HEK293 (cell line): Measurements from ENCODE around the gene PEX10.

ENCODE experiments used
- CTCF ChIA-PET: fragments of 350-600 bp; formaldehyde crosslinking; extraction: SDS; loops from one replicate; lab custom pipeline; 2021; ENCODE audit warnings: antibody characterized with exemption; lab: Yijun Ruan, JAX
- POLR2A ChIA-PET: fragments of 300-600 bp; formaldehyde crosslinking; extraction: SDS; loops from one replicate; lab custom pipeline; 2020; ENCODE audit warnings: antibody characterized with exemption, inconsistent platforms; lab: Yijun Ruan, JAX
- H3K27ac ChIP-seq: fragments of 200-500 bp; sonication (Bioruptor generic); 2 replicates; pipeline ENCODE4 v1.5.1; 2014; ENCODE audit warnings: low read depth, low read length, control low read depth, inconsistent platforms; ENCODE audit errors: extremely low read depth
- H3K36me3 ChIP-seq, 2 experiments: fragments of 200-500 bp in 1 of 2; sonication (Bioruptor generic) in 1 of 2; 1 replicate in 1 of 2; 2 replicates in 1 of 2; pipeline ENCODE4 v1.5.1; 2014 to 2017; ENCODE audit warnings: inconsistent platforms in 2 of 2, low read length in 2 of 2; ENCODE audit not compliant: control insufficient read depth in 2 of 2, insufficient read depth in 1 of 2
- H3K4me1 ChIP-seq: fragments of 200-500 bp; sonication (Bioruptor generic); 2 replicates; pipeline ENCODE4 v1.5.1; 2014; ENCODE audit warnings: mild to moderate bottlenecking, low read length, inconsistent platforms; ENCODE audit not compliant: control insufficient read depth, insufficient read depth
- H3K4me3 ChIP-seq: 2 replicates; pipeline ENCODE4 v1.5.1; 2011; ENCODE audit warnings: low read depth, mild to moderate bottlenecking, control low read depth, low read length, moderate library complexity
- H3K9me3 ChIP-seq: fragments of 200-500 bp; sonication (Bioruptor generic); 2 replicates; pipeline ENCODE4 v1.5.1; 2014; ENCODE audit warnings: low read depth, low read length, inconsistent platforms; ENCODE audit not compliant: control insufficient read depth, insufficient read depth
- FEZF1 ChIP-seq: fragments of 450-650 bp; formaldehyde crosslinking; IDR thresholded peaks from 2 replicates; pipeline ENCODE4 v1.5.1; 2016; ENCODE audit warnings: missing biosample characterization, missing genetic modification characterization
- HOXA7 ChIP-seq: sonication (generic); formaldehyde crosslinking; IDR thresholded peaks from 2 replicates; pipeline ENCODE4 v1.8.1; 2022; ENCODE audit warnings: missing genetic modification reagents, borderline replicate concordance
- KLF10 ChIP-seq: fragments of 450-650 bp; IDR thresholded peaks from 2 replicates; pipeline ENCODE4 v1.5.1; 2018; ENCODE audit warnings: missing biosample characterization, mild to moderate bottlenecking, missing genetic modification characterization
- KLF7 ChIP-seq: fragments of 450-650 bp; formaldehyde crosslinking; IDR thresholded peaks from 2 replicates; pipeline ENCODE4 v1.5.1; 2016; ENCODE audit warnings: missing biosample characterization, missing genetic modification characterization, borderline replicate concordance
- SALL2 ChIP-seq: fragments of 450-650 bp; formaldehyde crosslinking; IDR thresholded peaks from 2 replicates; pipeline ENCODE4 v1.5.0; 2017; ENCODE audit warnings: missing biosample characterization, mild to moderate bottlenecking, missing genetic modification characterization, borderline replicate concordance
- SETDB1 ChIP-seq: IDR thresholded peaks from one replicate; pipeline ENCODE4 v1.6.1; 2017; ENCODE audit warnings: mild to moderate bottlenecking, low read length, moderate library complexity, mixed read lengths; ENCODE audit not compliant: insufficient read length
- SP2 ChIP-seq: fragments of 450-650 bp; formaldehyde crosslinking; IDR thresholded peaks from 2 replicates; pipeline ENCODE4 v1.5.1; 2016; ENCODE audit warnings: missing biosample characterization, missing genetic modification characterization
- SP7 ChIP-seq: fragments of 450-650 bp; formaldehyde crosslinking; IDR thresholded peaks from 2 replicates; pipeline ENCODE4 v1.5.1; 2016; ENCODE audit warnings: missing biosample characterization, missing genetic modification characterization
- WT1 ChIP-seq: fragments of 450-650 bp; formaldehyde crosslinking; IDR thresholded peaks from 2 replicates; pipeline ENCODE4 v1.5.1; 2016; ENCODE audit warnings: missing biosample characterization, missing genetic modification characterization
- ZEB2 ChIP-seq: fragments of 450-650 bp; formaldehyde crosslinking; IDR thresholded peaks from 2 replicates; pipeline ENCODE4 v1.5.1; 2016; ENCODE audit warnings: missing biosample characterization, missing genetic modification characterization
- ZNF121 ChIP-seq: fragments of 450-650 bp; formaldehyde crosslinking; IDR thresholded peaks from 2 replicates; pipeline ENCODE4 v1.5.1; 2016; ENCODE audit warnings: missing biosample characterization, missing genetic modification characterization
- ZNF169 ChIP-seq: fragments of 450-650 bp; formaldehyde crosslinking; IDR thresholded peaks from 2 replicates; pipeline ENCODE4 v1.5.1; 2016; ENCODE audit warnings: missing biosample characterization, missing genetic modification characterization
- ZNF175 ChIP-seq: fragments of 450-650 bp; formaldehyde crosslinking; IDR thresholded peaks from 2 replicates; pipeline ENCODE4 v1.5.1; 2016; ENCODE audit warnings: missing biosample characterization, missing genetic modification characterization
- ZNF302 ChIP-seq: fragments of 450-650 bp; formaldehyde crosslinking; IDR thresholded peaks from 2 replicates; pipeline ENCODE4 v1.5.1; 2016; ENCODE audit warnings: missing biosample characterization, missing genetic modification characterization, low read depth
- ZNF311 ChIP-seq: fragments of 450-650 bp; formaldehyde crosslinking; IDR thresholded peaks from 2 replicates; pipeline ENCODE4 v1.5.1; 2017; ENCODE audit warnings: missing biosample characterization, missing genetic modification characterization, borderline replicate concordance
- ZNF335 ChIP-seq: fragments of 450-650 bp; formaldehyde crosslinking; conservative IDR thresholded peaks from 2 replicates; pipeline ENCODE4 v1.5.1; 2016; ENCODE audit warnings: missing biosample characterization, missing genetic modification characterization
- ZNF555 ChIP-seq: fragments of 450-650 bp; formaldehyde crosslinking; conservative IDR thresholded peaks from 2 replicates; pipeline ENCODE4 v1.5.1; 2017; ENCODE audit warnings: missing biosample characterization, mild to moderate bottlenecking, missing genetic modification characterization, inconsistent platforms
- ZNF660 ChIP-seq: fragments of 450-650 bp; IDR thresholded peaks from 2 replicates; pipeline ENCODE4 v1.5.1; 2018; ENCODE audit warnings: missing biosample characterization, mild to moderate bottlenecking, missing genetic modification characterization
- ZNF837 ChIP-seq: fragments of 450-650 bp; formaldehyde crosslinking; IDR thresholded peaks from 2 replicates; pipeline ENCODE4 v1.5.1; 2016; ENCODE audit warnings: missing biosample characterization, missing genetic modification characterization
- ZNF843 ChIP-seq: fragments of 450-650 bp; formaldehyde crosslinking; IDR thresholded peaks from 2 replicates; pipeline ENCODE4 v1.5.1; 2016; ENCODE audit warnings: missing biosample characterization, missing genetic modification characterization
- TF ChIP-seq, protein P1 (sequence below): fragments of 450-650 bp; formaldehyde crosslinking; IDR thresholded peaks from 2 replicates; pipeline ENCODE4 v1.5.0; 2017; ENCODE audit warnings: missing biosample characterization, missing genetic modification characterization, borderline replicate concordance
- TF ChIP-seq, protein P2 (sequence below): fragments of 450-650 bp; formaldehyde crosslinking; IDR thresholded peaks from 2 replicates; pipeline ENCODE4 v1.5.1; 2017; ENCODE audit warnings: missing biosample characterization, missing genetic modification characterization
- TF ChIP-seq, protein P3 (sequence below): fragments of 450-650 bp; formaldehyde crosslinking; IDR thresholded peaks from 2 replicates; pipeline ENCODE4 v1.5.1; 2016; ENCODE audit warnings: missing biosample characterization, missing genetic modification characterization
- TF ChIP-seq, protein P4 (sequence below): fragments of 450-650 bp; formaldehyde crosslinking; IDR thresholded peaks from 2 replicates; pipeline ENCODE4 v1.5.1; 2016; ENCODE audit warnings: missing biosample characterization, missing genetic modification characterization

Gene PEX10

DNA sequence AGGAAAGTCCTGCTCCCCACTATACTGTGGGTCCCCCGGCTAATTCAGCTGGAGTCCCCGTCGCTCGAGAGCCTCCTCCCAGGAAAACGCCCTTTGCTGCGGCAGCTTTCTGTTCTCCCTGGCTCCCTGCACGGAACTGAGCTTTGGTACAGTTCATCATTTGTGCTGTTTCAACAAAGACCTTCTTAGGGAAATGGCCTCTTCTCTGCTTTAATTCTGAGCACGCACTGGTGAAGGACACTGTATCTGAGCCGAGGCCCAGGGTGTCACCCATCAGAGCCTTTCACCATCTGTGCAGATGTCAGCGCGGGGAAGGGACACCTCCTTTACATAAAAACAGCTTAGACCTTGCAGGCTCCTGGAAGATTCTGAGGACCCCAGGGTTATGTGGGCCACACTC lies 13.5 kb upstream of the PEX10 start:
- H3K27ac ChIP-seq, result no peak overlapping the region
- no peaks in the 10 kb centered on the region for H3K9me3 ChIP-seq
- no peaks in the 10 kb centered on the region for H3K36me3 ChIP-seq
- POLR2A ChIA-PET, result interaction anchor here (0.9 kb wide), 1 partner anchor 64 kb away, joined by 7 read pairs; no protein-coding TSS in a partner anchor
- H3K4me1 ChIP-seq, result no peaks in the 10 kb centered on the region
- no peak overlapping the region for H3K4me3 ChIP-seq
- TF ChIP-seq ZNF175 (no peak), ZNF169 (no peak), ZNF843 (tag by site-specific recombination) (no peak), ZNF311 (tag by site-specific recombination) (no peak), ZNF837 (tag by site-specific recombination) (no peak), WT1 (no peak), SALL2 (no peak), ZNF302 (tag by site-specific recombination) (no peak), SETDB1 (no peak), KLF7 (no peak), ZNF335 (tag by site-specific recombination) (no peak), HOXA7 (no peak), ZEB2 (no peak), ZNF555 (tag by site-specific recombination) (no peak), KLF10 (tag by site-specific recombination) (no peak), SP7 (no peak), ZNF660 (tag by site-specific recombination) (no peak)
- TF ChIP-seq, protein P1, sequence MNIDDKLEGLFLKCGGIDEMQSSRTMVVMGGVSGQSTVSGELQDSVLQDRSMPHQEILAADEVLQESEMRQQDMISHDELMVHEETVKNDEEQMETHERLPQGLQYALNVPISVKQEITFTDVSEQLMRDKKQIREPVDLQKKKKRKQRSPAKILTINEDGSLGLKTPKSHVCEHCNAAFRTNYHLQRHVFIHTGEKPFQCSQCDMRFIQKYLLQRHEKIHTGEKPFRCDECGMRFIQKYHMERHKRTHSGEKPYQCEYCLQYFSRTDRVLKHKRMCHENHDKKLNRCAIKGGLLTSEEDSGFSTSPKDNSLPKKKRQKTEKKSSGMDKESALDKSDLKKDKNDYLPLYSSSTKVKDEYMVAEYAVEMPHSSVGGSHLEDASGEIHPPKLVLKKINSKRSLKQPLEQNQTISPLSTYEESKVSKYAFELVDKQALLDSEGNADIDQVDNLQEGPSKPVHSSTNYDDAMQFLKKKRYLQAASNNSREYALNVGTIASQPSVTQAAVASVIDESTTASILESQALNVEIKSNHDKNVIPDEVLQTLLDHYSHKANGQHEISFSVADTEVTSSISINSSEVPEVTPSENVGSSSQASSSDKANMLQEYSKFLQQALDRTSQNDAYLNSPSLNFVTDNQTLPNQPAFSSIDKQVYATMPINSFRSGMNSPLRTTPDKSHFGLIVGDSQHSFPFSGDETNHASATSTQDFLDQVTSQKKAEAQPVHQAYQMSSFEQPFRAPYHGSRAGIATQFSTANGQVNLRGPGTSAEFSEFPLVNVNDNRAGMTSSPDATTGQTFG (tag by site-specific recombination), result no peak
- TF ChIP-seq, protein P2, sequence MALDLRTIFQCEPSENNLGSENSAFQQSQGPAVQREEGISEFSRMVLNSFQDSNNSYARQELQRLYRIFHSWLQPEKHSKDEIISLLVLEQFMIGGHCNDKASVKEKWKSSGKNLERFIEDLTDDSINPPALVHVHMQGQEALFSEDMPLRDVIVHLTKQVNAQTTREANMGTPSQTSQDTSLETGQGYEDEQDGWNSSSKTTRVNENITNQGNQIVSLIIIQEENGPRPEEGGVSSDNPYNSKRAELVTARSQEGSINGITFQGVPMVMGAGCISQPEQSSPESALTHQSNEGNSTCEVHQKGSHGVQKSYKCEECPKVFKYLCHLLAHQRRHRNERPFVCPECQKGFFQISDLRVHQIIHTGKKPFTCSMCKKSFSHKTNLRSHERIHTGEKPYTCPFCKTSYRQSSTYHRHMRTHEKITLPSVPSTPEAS, result no peak
- CTCF ChIA-PET, result interaction anchor here (2.0 kb wide), 1 partner anchor 122 kb away, joined by 5 read pairs; no protein-coding TSS in a partner anchor

DNA sequence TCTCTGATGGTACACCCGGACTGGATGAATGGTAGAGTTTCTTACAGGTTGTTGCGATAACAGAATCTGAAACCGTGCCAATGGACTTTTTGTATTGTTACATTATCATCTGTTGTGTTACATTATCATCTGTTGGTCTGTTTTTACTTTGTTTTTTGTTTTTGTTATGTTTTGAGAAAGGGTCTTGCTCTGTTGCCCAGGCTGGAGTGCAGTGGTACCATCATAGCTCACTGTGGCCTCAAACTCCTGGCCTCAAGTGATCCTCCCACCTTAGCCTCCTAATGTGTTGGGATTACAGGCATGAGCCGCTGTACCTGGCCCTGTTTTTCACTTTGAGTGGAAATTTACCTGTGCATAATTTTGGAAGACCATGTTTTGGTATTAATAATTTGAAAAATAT lies 10.2 kb upstream of the PEX10 start:
- no peaks in the 10 kb centered on the region for H3K9me3 ChIP-seq
- no peak overlapping the region for H3K27ac ChIP-seq
- no peaks in the 10 kb centered on the region for H3K36me3 ChIP-seq
- H3K4me1 ChIP-seq, result no peaks in the 10 kb centered on the region
- CTCF ChIA-PET, result interaction anchor here (1.2 kb wide), 1 partner anchor 125 kb away, joined by 7 read pairs; no protein-coding TSS in a partner anchor
- H3K4me3 ChIP-seq, result no peak overlapping the region
- TF ChIP-seq SP2 (tag by site-specific recombination), result no peak
- no peak for TF ChIP-seq FEZF1 (tag by site-specific recombination)
- no peak for TF ChIP-seq ZNF311 (tag by site-specific recombination)
- TF ChIP-seq, protein P3, sequence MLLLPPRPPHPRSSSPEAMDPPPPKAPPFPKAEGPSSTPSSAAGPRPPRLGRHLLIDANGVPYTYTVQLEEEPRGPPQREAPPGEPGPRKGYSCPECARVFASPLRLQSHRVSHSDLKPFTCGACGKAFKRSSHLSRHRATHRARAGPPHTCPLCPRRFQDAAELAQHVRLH, result no peak
- TF ChIP-seq, protein P4, sequence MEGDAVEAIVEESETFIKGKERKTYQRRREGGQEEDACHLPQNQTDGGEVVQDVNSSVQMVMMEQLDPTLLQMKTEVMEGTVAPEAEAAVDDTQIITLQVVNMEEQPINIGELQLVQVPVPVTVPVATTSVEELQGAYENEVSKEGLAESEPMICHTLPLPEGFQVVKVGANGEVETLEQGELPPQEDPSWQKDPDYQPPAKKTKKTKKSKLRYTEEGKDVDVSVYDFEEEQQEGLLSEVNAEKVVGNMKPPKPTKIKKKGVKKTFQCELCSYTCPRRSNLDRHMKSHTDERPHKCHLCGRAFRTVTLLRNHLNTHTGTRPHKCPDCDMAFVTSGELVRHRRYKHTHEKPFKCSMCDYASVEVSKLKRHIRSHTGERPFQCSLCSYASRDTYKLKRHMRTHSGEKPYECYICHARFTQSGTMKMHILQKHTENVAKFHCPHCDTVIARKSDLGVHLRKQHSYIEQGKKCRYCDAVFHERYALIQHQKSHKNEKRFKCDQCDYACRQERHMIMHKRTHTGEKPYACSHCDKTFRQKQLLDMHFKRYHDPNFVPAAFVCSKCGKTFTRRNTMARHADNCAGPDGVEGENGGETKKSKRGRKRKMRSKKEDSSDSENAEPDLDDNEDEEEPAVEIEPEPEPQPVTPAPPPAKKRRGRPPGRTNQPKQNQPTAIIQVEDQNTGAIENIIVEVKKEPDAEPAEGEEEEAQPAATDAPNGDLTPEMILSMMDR, result no peak
- TF ChIP-seq ZNF121 (tag by site-specific recombination), result peak; percentile 60; the same call in 1 of the 2 replicates
- POLR2A ChIA-PET, result no interaction called here
